ENCODE results near the gene PCOLCE2. TPM values are rescaled to one million over a fixed set of nuclear protein-coding genes. Genes with fewer than 3 reads are reported as not detected.

The PCOLCE2 gene
- not detected in 2 replicates for total RNA-seq

DNA sequence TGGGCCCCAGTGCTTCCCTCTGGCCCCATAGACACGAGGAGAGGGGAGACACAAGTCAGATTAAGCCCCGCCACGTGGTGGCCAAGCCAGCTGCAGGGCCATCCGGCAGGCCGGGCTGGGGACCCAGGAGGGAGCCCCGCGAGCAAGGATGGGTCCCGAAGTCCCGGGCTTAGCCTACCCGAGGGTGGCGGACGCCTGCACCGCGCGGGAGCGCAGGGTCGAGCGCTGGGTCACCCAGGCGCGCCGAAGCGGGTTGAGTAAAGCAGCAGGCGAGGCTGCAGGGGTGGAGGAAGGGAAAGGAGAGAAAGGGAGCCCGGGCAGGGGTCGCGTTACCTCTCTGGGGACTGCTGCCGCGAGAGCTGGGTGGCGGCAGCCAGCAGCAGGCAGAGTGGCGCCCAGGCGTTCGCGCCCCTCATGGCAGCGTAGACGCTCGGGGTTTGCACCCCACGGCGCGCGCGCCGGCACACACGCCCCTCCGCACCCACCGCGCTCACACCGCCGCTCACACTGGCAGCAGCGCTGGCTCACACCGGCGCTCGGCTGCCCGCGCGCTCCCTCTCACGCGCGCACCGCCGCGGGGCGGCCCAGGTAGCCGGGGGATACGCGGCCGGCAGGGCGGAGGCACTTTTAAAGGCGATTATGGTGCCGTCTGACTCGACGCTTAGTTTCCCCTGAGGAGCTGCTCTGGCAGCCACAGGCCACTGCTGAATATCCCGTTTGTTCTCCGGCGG lies at the start of gene PCOLCE2:
Gene PCOLCE2 (minus strand): TSS at position 603 of the 731 bp plus-strand sequence. CDS start 187 bp downstream, at position 416.
- peaks cover 5% of the 10 kb centered on the region for H3K4me1 Mint-ChIP-seq (ENCODE audit: low read depth)
- no peak for DNase-seq (ENCODE audit: low spot score)
- no peaks in the 10 kb centered on the region for H3K9me3 Mint-ChIP-seq
- no peaks in the 10 kb centered on the region for H3K36me3 Mint-ChIP-seq (ENCODE audit: low read depth)
- peak within 1 kb of the TSS; percentile 70 for H3K4me3 Mint-ChIP-seq
- peaks cover 54% of the 10 kb centered on the region for H3K27me3 Mint-ChIP-seq (ENCODE audit: insufficient read depth)
- intact Hi-C loops (cut with micrococcal nuclease): no loop called here
- no peak within 1 kb of the TSS for H3K27ac Mint-ChIP-seq

GRCh38 chr3:142935963-142936362 lies 47.1 kb upstream of the PCOLCE2 start:
- Mint-ChIP-seq H3K4me3 (no peak overlapping the region), H3K27ac (no peak overlapping the region), H3K9me3 (no peaks in the 10 kb centered on the region), H3K4me1 (ENCODE audit: low read depth) (no peaks in the 10 kb centered on the region), H3K27me3 (ENCODE audit: insufficient read depth) (peaks cover 7% of the 10 kb centered on the region), H3K36me3 (ENCODE audit: low read depth) (no peaks in the 10 kb centered on the region)
- DNase-seq (ENCODE audit: low spot score): no peak
- intact Hi-C loops (cut with micrococcal nuclease): no loop called here

- H3K27ac Mint-ChIP-seq: no peak overlapping the region
- no peaks in the 10 kb centered on the region for H3K4me1 Mint-ChIP-seq (ENCODE audit: low read depth)
- no peaks in the 10 kb centered on the region for H3K36me3 Mint-ChIP-seq (ENCODE audit: low read depth)
- peaks cover 5% of the 10 kb centered on the region for H3K27me3 Mint-ChIP-seq (ENCODE audit: insufficient read depth)
- intact Hi-C loops (cut with micrococcal nuclease): no loop called here
- DNase-seq (ENCODE audit: low spot score): no peak
- no peaks in the 10 kb centered on the region for H3K9me3 Mint-ChIP-seq
- no peak overlapping the region for H3K4me3 Mint-ChIP-seq
Measured at GRCh38 chr3:142934887-142935269, 46.0 kb upstream of the PCOLCE2 start.

DNA sequence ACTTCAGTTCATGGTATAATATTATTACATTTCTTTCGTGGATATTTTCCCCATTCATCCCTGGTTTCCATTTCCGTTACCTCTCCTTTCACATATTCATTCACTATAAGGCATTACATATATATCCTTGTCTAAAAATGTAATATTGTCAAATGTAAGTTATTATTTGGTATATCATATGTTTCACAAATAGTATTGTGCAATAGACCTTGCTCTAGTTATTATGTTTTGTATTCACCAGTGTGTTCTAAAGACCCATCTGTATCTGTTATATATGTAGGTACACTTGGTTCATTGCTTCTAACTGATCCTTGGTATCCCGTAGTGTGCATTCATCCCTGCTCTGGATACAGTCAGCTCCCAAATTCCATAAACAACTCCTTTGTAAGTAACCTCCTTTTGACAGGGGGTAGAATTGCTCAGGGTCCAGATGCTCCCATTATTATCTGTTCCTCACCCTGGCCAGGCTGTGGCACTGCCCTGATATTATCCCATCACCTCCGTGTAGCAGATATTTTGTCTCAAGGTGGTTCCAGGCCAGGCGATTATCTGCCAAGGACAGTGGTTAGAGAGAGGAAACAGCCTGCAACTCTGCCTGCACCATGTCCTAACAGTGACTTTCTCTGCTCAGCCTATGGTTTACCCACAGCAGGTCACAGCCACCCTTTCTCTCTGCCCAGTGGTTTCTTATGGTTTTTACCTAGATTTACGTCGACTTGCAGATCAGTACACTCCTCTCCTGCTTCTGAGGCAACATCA lies 45.4 kb upstream of the PCOLCE2 start:
- H3K4me1 Mint-ChIP-seq (ENCODE audit: low read depth): no peaks in the 10 kb centered on the region
- intact Hi-C loops (cut with micrococcal nuclease): no loop called here
- H3K9me3 Mint-ChIP-seq: no peaks in the 10 kb centered on the region
- DNase-seq (ENCODE audit: low spot score): no peak
- H3K27ac Mint-ChIP-seq: no peak overlapping the region
- H3K27me3 Mint-ChIP-seq (ENCODE audit: insufficient read depth): peaks cover 5% of the 10 kb centered on the region
- H3K4me3 Mint-ChIP-seq: no peak overlapping the region
- H3K36me3 Mint-ChIP-seq (ENCODE audit: low read depth): no peaks in the 10 kb centered on the region

DNA sequence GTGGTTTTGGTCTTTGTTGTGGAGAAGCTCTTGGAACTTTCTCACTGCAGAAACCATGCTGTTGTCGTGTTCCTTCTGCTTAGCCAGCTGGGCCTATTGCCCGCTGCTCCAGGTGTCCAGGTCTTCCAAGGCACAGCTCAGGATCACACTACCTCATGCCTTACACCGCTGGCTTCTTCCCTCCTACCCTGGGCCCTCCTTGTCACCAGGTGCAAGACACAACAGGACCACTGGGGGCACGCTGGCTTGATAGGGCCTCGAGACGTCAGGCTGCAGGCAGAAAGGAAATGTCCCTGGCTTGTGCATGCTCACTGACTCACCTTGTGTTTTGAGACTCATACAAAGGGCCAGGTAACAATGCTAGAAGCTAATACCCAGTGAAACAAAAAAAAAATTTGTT lies 42.3 kb upstream of the PCOLCE2 start:
- no peak overlapping the region for H3K4me3 Mint-ChIP-seq
- no peaks in the 10 kb centered on the region for H3K9me3 Mint-ChIP-seq
- no peaks in the 10 kb centered on the region for H3K4me1 Mint-ChIP-seq (ENCODE audit: low read depth)
- intact Hi-C loops (cut with micrococcal nuclease): no loop called here
- H3K27me3 Mint-ChIP-seq (ENCODE audit: insufficient read depth): peaks cover 12% of the 10 kb centered on the region
- no peak overlapping the region for H3K27ac Mint-ChIP-seq
- no peaks in the 10 kb centered on the region for H3K36me3 Mint-ChIP-seq (ENCODE audit: low read depth)
- no peak for DNase-seq (ENCODE audit: low spot score)

- Mint-ChIP-seq H3K36me3 (ENCODE audit: low read depth) (no peaks in the 10 kb centered on the region), H3K9me3 (no peaks in the 10 kb centered on the region), H3K27me3 (ENCODE audit: insufficient read depth) (peaks cover 18% of the 10 kb centered on the region), H3K4me3 (no peak overlapping the region), H3K4me1 (ENCODE audit: low read depth) (no peaks in the 10 kb centered on the region), H3K27ac (no peak overlapping the region)
- intact Hi-C loops (cut with micrococcal nuclease): no loop called here
- DNase-seq (ENCODE audit: low spot score): no peak
Measured at GRCh38 chr3:142930463-142930862, 41.6 kb upstream of the PCOLCE2 start.

GRCh38 chr3:142929890-142930289 lies 41.0 kb upstream of the PCOLCE2 start:
- Mint-ChIP-seq H3K4me1 (ENCODE audit: low read depth) (no peaks in the 10 kb centered on the region), H3K9me3 (no peaks in the 10 kb centered on the region), H3K27me3 (ENCODE audit: insufficient read depth) (peaks cover 20% of the 10 kb centered on the region), H3K36me3 (ENCODE audit: low read depth) (no peaks in the 10 kb centered on the region), H3K4me3 (no peak overlapping the region), H3K27ac (no peak overlapping the region)
- intact Hi-C loops (cut with micrococcal nuclease): loop anchor here (1.0 kb wide), 4 partner anchors 57 to 744 kb away; no protein-coding TSS in a partner anchor
- no peak for DNase-seq (ENCODE audit: low spot score)

- H3K27ac Mint-ChIP-seq: no peak overlapping the region
- intact Hi-C loops (cut with micrococcal nuclease): loop anchor here (1.0 kb wide), 4 partner anchors 58 to 745 kb away; no protein-coding TSS in a partner anchor
- no peak overlapping the region for H3K4me3 Mint-ChIP-seq
- no peaks in the 10 kb centered on the region for H3K36me3 Mint-ChIP-seq (ENCODE audit: low read depth)
- H3K9me3 Mint-ChIP-seq: no peaks in the 10 kb centered on the region
- peaks cover 24% of the 10 kb centered on the region for H3K27me3 Mint-ChIP-seq (ENCODE audit: insufficient read depth)
- DNase-seq (ENCODE audit: low spot score): peak; percentile 22
- no peaks in the 10 kb centered on the region for H3K4me1 Mint-ChIP-seq (ENCODE audit: low read depth)
Measured at GRCh38 chr3:142929109-142929508, 40.2 kb upstream of the PCOLCE2 start.

DNA sequence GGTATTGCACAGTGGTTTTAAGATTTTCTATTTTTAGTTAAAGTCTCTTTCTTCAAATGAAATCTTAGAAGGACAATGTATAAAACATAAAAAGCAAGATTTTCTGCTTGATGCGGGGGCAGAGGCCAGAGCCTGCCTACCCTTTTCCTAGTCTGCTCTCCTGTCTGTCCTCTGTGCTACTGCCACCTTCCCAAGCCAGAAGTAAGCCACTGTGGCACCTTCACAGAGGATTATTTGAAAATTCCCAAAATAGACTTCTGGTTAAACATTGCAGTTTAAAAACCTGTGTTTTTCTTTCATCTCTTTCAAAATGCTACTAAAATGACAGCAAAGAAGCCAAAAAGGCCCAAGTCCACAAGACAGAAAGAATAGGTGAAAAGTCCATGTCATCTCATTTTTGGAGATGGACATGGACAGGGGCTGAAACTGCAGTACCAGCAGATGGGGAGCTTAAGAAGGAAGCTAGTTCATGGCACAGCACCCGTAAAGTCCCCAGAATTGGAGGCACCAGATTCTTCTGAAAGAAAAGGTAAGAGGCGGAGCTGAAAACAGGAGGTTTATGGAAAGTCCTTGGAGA lies 37.6 kb upstream of the PCOLCE2 start:
- Mint-ChIP-seq H3K4me3 (no peak overlapping the region), H3K27me3 (ENCODE audit: insufficient read depth) (peaks cover 29% of the 10 kb centered on the region), H3K36me3 (ENCODE audit: low read depth) (no peaks in the 10 kb centered on the region), H3K4me1 (ENCODE audit: low read depth) (no peaks in the 10 kb centered on the region), H3K27ac (no peak overlapping the region), H3K9me3 (no peaks in the 10 kb centered on the region)
- no peak for DNase-seq (ENCODE audit: low spot score)
- intact Hi-C loops (cut with micrococcal nuclease): no loop called here

DNA sequence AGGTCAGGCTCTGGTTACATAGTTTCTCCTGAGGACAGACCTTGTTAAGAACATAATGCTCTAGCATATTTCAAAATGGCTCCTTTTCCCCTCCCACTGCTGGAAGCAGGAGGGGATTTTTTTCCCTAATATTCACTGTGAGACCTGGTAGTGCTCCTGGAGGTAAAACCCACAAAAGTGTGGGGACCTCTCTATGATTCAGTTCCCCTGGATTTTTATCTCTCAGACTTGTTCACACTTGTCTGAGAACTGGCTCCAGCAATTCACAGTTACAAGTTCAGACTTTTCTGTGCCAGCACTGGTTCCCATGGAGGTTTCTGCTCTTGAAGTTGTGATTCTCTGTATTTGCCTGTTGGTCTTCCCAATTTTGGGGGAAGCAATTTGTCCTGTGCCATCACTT lies 36.3 kb upstream of the PCOLCE2 start:
- no peaks in the 10 kb centered on the region for H3K4me1 Mint-ChIP-seq (ENCODE audit: low read depth)
- intact Hi-C loops (cut with micrococcal nuclease): no loop called here

GRCh38 chr3:142923694-142924093 lies 34.8 kb upstream of the PCOLCE2 start:
- no peak for DNase-seq (ENCODE audit: low spot score)
- intact Hi-C loops (cut with micrococcal nuclease): no loop called here
- H3K27ac Mint-ChIP-seq: no peak overlapping the region
- H3K4me1 Mint-ChIP-seq (ENCODE audit: low read depth): no peaks in the 10 kb centered on the region
- H3K36me3 Mint-ChIP-seq (ENCODE audit: low read depth): no peaks in the 10 kb centered on the region
- H3K4me3 Mint-ChIP-seq: no peak overlapping the region
- peaks cover 23% of the 10 kb centered on the region for H3K27me3 Mint-ChIP-seq (ENCODE audit: insufficient read depth)
- no peaks in the 10 kb centered on the region for H3K9me3 Mint-ChIP-seq

More for the DNA sequence above, 36.3 kb upstream of the PCOLCE2 start:
- DNase-seq (ENCODE audit: low spot score): no peak
- Mint-ChIP-seq H3K4me3 (no peak overlapping the region), H3K9me3 (no peaks in the 10 kb centered on the region), H3K36me3 (ENCODE audit: low read depth) (no peaks in the 10 kb centered on the region), H3K27ac (no peak overlapping the region), H3K27me3 (ENCODE audit: insufficient read depth) (peaks cover 26% of the 10 kb centered on the region)

GRCh38 chr3:142916605-142917004 lies 27.7 kb upstream of the PCOLCE2 start:
- peaks cover 5% of the 10 kb centered on the region for H3K27me3 Mint-ChIP-seq (ENCODE audit: insufficient read depth)
- no peak overlapping the region for H3K27ac Mint-ChIP-seq
- no peaks in the 10 kb centered on the region for H3K4me1 Mint-ChIP-seq (ENCODE audit: low read depth)
- no peak for DNase-seq (ENCODE audit: low spot score)
- no peaks in the 10 kb centered on the region for H3K9me3 Mint-ChIP-seq
- intact Hi-C loops (cut with micrococcal nuclease): no loop called here
- no peak overlapping the region for H3K4me3 Mint-ChIP-seq
- no peaks in the 10 kb centered on the region for H3K36me3 Mint-ChIP-seq (ENCODE audit: low read depth)

GRCh38 chr3:142915636-142916035 lies 26.8 kb upstream of the PCOLCE2 start:
- H3K4me3 Mint-ChIP-seq: no peak overlapping the region
- no peak overlapping the region for H3K27ac Mint-ChIP-seq
- no peak for DNase-seq (ENCODE audit: low spot score)
- no peaks in the 10 kb centered on the region for H3K36me3 Mint-ChIP-seq (ENCODE audit: low read depth)
- no peaks in the 10 kb centered on the region for H3K9me3 Mint-ChIP-seq
- no peaks in the 10 kb centered on the region for H3K4me1 Mint-ChIP-seq (ENCODE audit: low read depth)
- intact Hi-C loops (cut with micrococcal nuclease): no loop called here
- H3K27me3 Mint-ChIP-seq (ENCODE audit: insufficient read depth): peaks cover 5% of the 10 kb centered on the region

Data from activated T-helper 1 cell treated with anti-CD3 and anti-CD28 coated beads, Interleukin-12 subunit alpha, Interleukin-12 subunit beta, Interleukin-2, Interleukin-4 antibody, amounts not matched to agents 30 ng/mL and 10 ng/mL and 1 ng/mL, durations not matched to agents 14 hours and 24 hours and 36 hours (primary cell).